NCI-H345 treated with DMSO at 0.1 percent for 48 hours (cell line): ENCODE measurements around the gene ZNF580.

Experiments
- DNase-seq: peaks from one replicate; lab custom pipeline; 2025; ENCODE audit not compliant: unreplicated experiment; lab: John Stamatoyannopoulos, UW

Gene ZNF580

DNA sequence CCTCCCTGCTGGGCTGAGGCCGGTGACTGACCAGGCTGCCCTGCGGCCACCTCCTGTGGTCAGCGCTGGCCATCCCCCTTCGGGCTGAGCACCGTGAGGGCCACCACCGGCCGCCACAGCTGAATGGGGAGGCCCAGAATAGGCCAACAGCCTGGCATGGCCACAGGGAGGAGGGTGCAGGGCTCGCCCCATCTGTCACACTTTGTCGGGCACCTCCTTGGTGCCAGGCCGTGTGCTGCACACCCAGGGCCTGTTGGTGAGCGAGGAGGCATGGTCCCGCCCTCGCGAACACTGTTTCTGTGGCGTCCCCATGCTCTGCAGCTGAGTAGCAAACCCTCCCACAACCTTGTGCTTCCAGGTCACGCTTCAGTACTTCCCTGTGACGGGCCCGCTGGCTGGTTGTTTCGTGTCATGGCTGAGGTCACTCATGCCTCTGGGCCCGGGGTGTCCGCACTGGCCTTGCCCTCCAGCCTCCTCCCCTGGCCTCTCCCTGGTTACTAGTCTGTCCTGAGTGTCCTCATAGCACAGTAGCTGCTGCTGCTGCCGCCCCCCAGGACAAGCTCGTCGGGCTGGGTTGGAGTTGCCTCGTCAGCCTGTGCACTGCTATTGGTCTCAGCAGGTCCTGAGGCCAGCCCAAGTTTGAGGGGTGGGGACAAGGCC, 49.4 kb downstream of the ZNF580 start:
- no peak for DNase-seq

DNA sequence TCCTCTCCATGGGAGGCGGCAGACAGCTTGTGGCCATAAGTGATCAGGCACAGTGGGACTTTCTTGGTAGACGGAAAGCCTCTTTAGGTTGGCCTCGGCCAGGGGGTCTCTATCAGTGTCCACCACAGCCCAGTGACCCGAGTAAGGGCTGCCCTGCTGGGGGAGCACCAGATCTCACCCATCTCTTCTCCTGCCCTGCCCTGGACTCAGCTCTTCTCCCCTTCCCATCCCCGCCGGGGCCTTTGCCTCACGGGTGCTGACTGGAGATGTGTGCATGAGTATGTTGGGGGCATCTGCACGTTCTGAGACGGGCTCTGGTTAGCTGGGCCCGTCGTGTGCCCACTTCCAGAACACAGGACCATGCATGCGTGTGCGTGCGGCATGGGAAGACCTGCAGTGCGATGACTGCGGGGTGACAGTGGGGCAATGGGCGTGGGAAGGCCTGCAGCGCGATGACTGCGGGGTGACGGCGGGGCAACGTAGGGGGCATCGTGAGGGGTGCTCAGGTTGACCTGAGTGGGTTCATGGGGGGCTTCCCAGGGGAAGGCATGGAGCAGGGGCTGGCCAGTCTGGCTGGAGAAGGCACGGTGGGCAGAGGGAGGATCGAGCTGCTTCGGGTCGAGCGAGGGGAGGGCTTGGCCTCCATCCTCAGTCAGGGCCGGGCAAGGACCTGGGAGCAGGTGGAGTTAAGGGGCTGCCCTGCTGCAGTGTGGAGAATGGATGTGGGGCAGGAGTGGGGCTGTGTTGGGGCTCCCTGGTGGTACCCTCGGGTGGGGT, 50.2 kb downstream of the ZNF580 start:
- DNase-seq: no peak

DNA sequence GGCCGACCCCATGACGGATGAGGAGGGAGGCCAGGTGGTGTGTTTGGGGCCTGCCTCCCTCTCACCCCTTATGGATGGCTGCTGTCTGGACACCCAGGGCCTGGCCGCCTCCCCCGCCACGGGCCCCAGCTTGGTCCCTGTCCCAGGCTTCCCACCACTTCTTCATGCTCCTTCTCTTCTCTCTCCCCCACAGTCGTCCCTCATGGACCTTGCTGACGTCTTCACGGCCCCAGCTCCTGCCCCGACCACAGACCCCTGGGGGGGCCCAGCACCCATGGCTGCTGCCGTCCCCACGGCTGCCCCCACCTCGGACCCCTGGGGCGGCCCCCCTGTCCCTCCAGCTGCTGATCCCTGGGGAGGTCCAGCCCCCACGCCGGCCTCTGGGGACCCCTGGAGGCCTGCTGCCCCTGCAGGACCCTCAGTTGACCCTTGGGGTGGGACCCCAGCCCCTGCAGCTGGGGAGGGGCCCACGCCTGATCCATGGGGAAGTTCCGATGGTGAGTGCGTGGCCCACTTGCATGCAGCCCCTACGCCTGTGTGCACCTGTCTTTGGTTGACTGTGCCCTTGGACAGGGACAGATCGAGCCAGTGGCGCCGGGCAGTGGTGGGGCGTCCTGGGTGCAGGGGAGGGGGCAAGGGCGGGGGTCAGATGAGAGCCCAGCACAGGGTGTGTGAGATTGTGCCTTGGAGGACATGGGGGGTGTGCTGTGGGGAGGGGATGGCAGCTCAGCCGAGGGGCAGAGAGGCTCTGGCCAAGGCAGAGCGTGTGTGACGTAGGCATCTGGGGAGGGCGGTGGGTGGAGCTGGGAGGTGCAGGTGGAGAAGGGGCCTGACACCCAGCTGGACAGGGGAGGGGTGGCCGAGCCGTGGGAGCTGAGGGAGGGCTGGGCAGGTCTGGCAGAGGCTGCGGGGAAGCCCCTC, 51.0 kb downstream of the ZNF580 start:
- no peak for DNase-seq

DNA sequence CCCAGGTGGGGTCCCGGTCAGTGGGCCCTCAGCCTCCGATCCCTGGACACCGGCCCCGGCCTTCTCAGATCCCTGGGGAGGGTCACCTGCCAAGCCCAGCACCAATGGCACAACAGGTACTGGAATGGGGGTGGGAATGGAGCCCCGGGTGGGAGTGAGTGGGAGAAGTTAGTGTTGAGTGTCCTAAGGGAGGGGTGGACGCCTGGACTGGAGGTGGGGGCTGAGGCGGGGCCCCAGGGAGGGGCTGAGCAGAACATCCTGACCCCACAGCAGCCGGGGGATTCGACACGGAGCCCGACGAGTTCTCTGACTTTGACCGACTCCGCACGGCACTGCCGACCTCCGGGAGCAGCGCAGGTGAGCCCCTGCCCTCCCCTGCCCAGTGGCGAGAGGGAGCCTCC, 51.9 kb downstream of the ZNF580 start:
- DNase-seq: no peak
